Measurements from ENCODE around the gene PIANP. TPM values are rescaled to one million over a fixed set of nuclear protein-coding genes. Genes with fewer than 3 reads are reported as not detected.

The PIANP gene
- total RNA-seq, 1 experiment from 2014 or later, result not detected

DNA sequence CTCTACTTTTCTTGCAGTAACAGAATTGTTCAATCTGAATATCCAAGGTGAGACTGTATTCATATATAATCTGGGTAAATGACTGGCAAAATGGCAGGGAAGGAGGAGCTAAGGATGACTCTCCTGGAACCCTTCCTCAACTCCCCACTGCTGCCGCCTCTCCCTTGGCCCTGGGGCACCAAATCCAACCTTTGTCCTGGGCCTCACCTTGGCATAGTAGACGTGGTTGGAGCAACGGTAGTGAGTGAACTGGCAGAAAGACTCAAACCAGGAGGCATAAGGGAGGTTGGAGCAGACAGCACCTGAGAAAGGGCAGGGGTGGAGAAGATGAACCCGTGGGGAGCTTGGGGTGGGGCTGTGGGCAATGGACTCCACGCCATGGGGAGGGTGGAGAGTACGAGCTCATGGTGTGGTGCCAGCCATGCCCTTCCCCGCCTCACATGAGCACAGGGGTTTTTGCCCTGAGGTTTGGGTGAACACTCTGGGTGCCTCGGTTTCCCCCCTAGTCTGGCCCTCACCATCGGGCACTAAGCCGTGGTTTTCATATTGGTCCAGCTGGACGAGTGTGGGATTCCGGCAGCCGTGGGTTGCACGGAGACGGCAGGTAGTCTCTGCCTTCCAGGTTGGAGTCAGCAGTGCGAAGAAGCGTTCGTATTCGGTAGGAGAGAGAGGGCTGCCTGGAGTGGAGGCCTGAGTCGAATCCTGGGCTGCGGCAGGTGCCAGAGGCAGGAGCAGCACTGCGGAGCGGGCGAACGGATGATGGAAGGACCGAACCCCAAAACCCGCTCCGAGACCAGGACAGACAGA lies 54.1 kb downstream of the PIANP start:
- no peak for DNase-seq (ENCODE audit: low read depth, low spot score)
- in situ Hi-C loops (cut with HindIII; ENCODE audit: low pct_unique_long_range_greater_than_20kb, low sequenced_read_pairs), result no loop called here

DNA sequence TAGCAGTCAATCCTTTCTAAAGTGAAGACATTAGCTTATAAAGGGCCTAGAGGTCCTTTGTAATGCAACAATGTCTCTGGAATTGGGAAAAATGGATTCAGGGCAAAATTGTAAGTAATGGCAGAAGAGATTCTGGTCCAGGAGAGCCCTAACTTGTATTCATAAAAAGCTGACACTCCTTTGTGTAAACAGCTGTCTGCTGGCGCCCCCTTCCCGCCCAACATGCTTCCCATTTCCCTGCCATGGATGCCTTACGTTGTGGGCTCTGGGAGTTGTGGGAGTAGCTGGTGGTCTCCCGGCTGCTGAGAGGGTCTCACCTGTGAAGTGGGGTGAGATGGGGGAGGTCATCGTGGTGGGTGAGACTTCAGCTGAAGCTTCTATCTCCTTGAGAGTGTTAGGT lies 55.7 kb downstream of the PIANP start:
- DNase-seq (ENCODE audit: low read depth, low spot score), result no peak
- in situ Hi-C loops (cut with HindIII; ENCODE audit: low pct_unique_long_range_greater_than_20kb, low sequenced_read_pairs), result no loop called here

GRCh38 chr12:6644257-6644596 lies 56.4 kb downstream of the PIANP start:
- DNase-seq (ENCODE audit: low read depth, low spot score), result no peak
- in situ Hi-C loops (cut with HindIII; ENCODE audit: low pct_unique_long_range_greater_than_20kb, low sequenced_read_pairs), result no loop called here

Small RNAs within 50 kb of the gene (small RNA-seq; reads per million reads assigned to genes)
- gene RNU6-781P, result 0 reads per million in 2 experiments

Other genes with a start within 250 kb of the PIANP start
- gene TAPBPL, start 248.8 kb downstream of the PIANP start, total RNA-seq (2014; rRNA removed; shearing (Covaris generic)), result 24.1 and 31.2 TPM in 2 replicates
- 0.59 and 2.7 TPM in 2 replicates for gene VAMP1, start 230.1 kb downstream of the PIANP start, total RNA-seq (2014; rRNA removed; shearing (Covaris generic))
- 252 and 261 TPM in 2 replicates for gene MRPL51, start 207.6 kb downstream of the PIANP start, total RNA-seq (2014; rRNA removed; shearing (Covaris generic))
- 53.5 and 56.4 TPM in 2 replicates for gene NCAPD2, start 206.7 kb downstream of the PIANP start, total RNA-seq (2014; rRNA removed; shearing (Covaris generic))
- gene GAPDH, start 166.3 kb downstream of the PIANP start, total RNA-seq (2014; rRNA removed; shearing (Covaris generic)), result 9,488 and 9,829 TPM in 2 replicates
- 6.2 and 7.5 TPM in 2 replicates for gene IFFO1, start 144.8 kb downstream of the PIANP start, total RNA-seq (2014; rRNA removed; shearing (Covaris generic))
- gene NOP2, start 132.5 kb downstream of the PIANP start, total RNA-seq (2014; rRNA removed; shearing (Covaris generic)), result 63.6 and 77.1 TPM in 2 replicates
- 154 TPM in 2 replicates for gene CHD4, start 93.4 kb downstream of the PIANP start, total RNA-seq (2014; rRNA removed; shearing (Covaris generic))
- 0.11 TPM in 1 of 2 replicates, not detected in the other for gene LPAR5, start 64.9 kb downstream of the PIANP start, total RNA-seq (2014; rRNA removed; shearing (Covaris generic))
- 0.21 and 0.37 TPM in 2 replicates for gene ACRBP, start 53.4 kb downstream of the PIANP start, total RNA-seq (2014; rRNA removed; shearing (Covaris generic))
- gene ING4, start 37.7 kb downstream of the PIANP start, total RNA-seq (2014; rRNA removed; shearing (Covaris generic)), result 23.6 and 24.4 TPM in 2 replicates
- 20.9 and 24.4 TPM in 2 replicates for gene ZNF384, start 11.4 kb downstream of the PIANP start, total RNA-seq (2014; rRNA removed; shearing (Covaris generic))
- 122 and 133 TPM in 2 replicates for gene COPS7A, start 23.2 kb upstream of the PIANP start, total RNA-seq (2014; rRNA removed; shearing (Covaris generic))
- 134 TPM in 2 replicates for gene MLF2, start 52.3 kb upstream of the PIANP start, total RNA-seq (2014; rRNA removed; shearing (Covaris generic))
- gene PTMS, start 65.5 kb upstream of the PIANP start, total RNA-seq (2014; rRNA removed; shearing (Covaris generic)), result 88.9 and 92.6 TPM in 2 replicates
- 0.13 TPM in 1 of 2 replicates, not detected in the other for gene LAG3, start 71.7 kb upstream of the PIANP start, total RNA-seq (2014; rRNA removed; shearing (Covaris generic))
- 0.05 TPM in 1 of 2 replicates, not detected in the other for gene CD4, start 88.7 kb upstream of the PIANP start, total RNA-seq (2014; rRNA removed; shearing (Covaris generic))
- gene GPR162, start 121.0 kb upstream of the PIANP start, total RNA-seq (2014; rRNA removed; shearing (Covaris generic)), result 0.08 and 1.5 TPM in 2 replicates
- gene P3H3, start 127.6 kb upstream of the PIANP start, total RNA-seq (2014; rRNA removed; shearing (Covaris generic)), result 10.3 and 10.8 TPM in 2 replicates
- 0.08 TPM in 1 of 2 replicates, not detected in the other for gene GNB3, start 140.1 kb upstream of the PIANP start, total RNA-seq (2014; rRNA removed; shearing (Covaris generic))
- 47.1 and 52.3 TPM in 2 replicates for gene CDCA3, start 150.5 kb upstream of the PIANP start, total RNA-seq (2014; rRNA removed; shearing (Covaris generic))
- gene USP5, start 151.3 kb upstream of the PIANP start, total RNA-seq (2014; rRNA removed; shearing (Covaris generic)), result 87.9 and 92.6 TPM in 2 replicates
- 1,835 and 2,004 TPM in 2 replicates for gene TPI1, start 166.7 kb upstream of the PIANP start, total RNA-seq (2014; rRNA removed; shearing (Covaris generic))
- 6.4 and 8.3 TPM in 2 replicates for gene SPSB2, start 172.5 kb upstream of the PIANP start, total RNA-seq (2014; rRNA removed; shearing (Covaris generic))
- gene LRRC23, start 204.0 kb upstream of the PIANP start, total RNA-seq (2014; rRNA removed; shearing (Covaris generic)), result 10.0 and 10.7 TPM in 2 replicates
- 14.5 and 16.5 TPM in 2 replicates for gene ENO2, start 213.8 kb upstream of the PIANP start, total RNA-seq (2014; rRNA removed; shearing (Covaris generic))
- gene ATN1, start 227.1 kb upstream of the PIANP start, total RNA-seq (2014; rRNA removed; shearing (Covaris generic)), result 3.1 and 5.0 TPM in 2 replicates
- gene RNU7-1, start 243.0 kb upstream of the PIANP start, total RNA-seq (2014; rRNA removed; shearing (Covaris generic)), result not detected in 2 replicates
- 118 and 135 TPM in 2 replicates for gene C12orf57, start 243.2 kb upstream of the PIANP start, total RNA-seq (2014; rRNA removed; shearing (Covaris generic))

Measured in SK-MEL-5 (cell line).